NCI-H1436 (cell line): ENCODE measurements around the gene COG7.
"Not testable (repeated sequence)": the region's sequence is repeated elsewhere in the genome, so short reads cannot be mapped to it uniquely, and the experiment has no call there.

Source experiments
- DNase-seq: peaks from one replicate; lab custom pipeline; 2025; lab: John Stamatoyannopoulos, UW

The COG7 gene

GRCh38 chr16:23452572-23453337 lies at the start of gene COG7:
COG7 (minus strand) TSS chr16:23453189; CDS start chr16:23452994, 195 bp downstream.
- DNase-seq, result peak; percentile 55

GRCh38 chr16:23502466-23502865 lies 49.5 kb upstream of the COG7 start:
- DNase-seq, result no peak

- no peak for DNase-seq
Measured at GRCh38 chr16:23501291-23501690, 48.3 kb upstream of the COG7 start.

- DNase-seq, result no peak
Measured at GRCh38 chr16:23500862-23501225, 47.9 kb upstream of the COG7 start.

GRCh38 chr16:23500212-23500861 lies 47.3 kb upstream of the COG7 start:
- no peak for DNase-seq

DNA sequence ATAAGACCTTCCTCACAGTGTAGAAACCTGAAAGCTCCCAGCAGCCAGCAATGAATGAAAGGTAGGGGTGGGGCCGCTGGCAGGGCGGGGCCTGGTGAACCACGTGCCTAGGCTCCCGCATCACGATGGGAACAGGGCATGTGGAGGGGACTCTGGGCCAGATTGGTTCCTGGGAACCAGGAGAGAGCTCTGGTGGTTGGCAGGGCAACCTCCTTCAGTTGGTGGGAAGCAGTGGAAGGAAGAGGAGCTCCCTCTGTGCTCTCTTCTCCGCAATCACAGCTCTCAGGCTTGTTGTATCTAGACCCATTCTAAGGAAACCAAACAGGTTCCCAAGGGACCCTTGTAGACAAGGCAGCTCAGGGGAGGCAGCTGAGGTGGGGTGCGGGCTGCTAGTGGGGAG lies 46.8 kb upstream of the COG7 start:
- DNase-seq, result no peak

GRCh38 chr16:23498863-23499262 lies 45.9 kb upstream of the COG7 start:
- DNase-seq, result no peak

- no peak for DNase-seq
Measured at GRCh38 chr16:23497543-23497868, 44.5 kb upstream of the COG7 start.

- no peak for DNase-seq
Measured at GRCh38 chr16:23496821-23497542, 44.0 kb upstream of the COG7 start.

DNA sequence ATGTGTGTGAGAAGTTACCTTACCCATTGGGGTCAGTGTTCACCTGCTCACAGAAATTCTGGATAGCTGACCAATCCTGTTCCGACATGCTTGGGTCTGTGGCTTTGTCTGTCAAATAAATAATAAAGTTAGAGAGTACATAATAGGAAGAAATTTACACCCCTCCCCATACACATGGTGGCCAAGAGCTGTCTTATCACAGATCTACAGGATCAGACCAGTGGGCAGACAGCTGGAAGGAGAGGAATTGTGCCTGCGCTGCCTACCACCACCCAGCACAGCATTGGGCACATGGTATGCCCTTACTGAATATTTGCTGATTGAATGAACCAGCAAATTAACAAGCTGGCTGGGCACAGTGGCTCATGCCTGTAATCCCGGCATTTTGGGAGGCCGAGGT lies 42.7 kb upstream of the COG7 start:
- DNase-seq, result no peak

DNA sequence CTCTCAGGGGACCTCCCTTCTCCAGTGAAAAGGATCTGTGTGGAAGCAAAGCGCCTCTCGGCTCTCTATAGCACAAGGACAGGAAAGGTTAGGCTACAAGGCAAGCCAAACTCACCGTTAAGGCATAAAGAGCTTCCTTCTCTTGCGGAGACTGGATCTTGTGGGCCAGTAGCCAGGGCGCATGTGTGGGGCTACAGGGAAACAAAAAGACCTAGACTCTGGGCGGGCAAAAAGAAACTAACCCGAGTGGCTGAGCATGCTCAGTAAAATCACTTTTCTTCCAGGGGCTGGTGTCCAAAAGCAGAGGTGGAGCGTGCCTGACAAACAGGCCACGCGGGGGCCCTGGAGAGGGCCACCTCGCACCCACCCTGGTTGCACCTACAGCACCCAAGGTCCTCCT lies 41.2 kb upstream of the COG7 start:
- DNase-seq, result no peak

DNA sequence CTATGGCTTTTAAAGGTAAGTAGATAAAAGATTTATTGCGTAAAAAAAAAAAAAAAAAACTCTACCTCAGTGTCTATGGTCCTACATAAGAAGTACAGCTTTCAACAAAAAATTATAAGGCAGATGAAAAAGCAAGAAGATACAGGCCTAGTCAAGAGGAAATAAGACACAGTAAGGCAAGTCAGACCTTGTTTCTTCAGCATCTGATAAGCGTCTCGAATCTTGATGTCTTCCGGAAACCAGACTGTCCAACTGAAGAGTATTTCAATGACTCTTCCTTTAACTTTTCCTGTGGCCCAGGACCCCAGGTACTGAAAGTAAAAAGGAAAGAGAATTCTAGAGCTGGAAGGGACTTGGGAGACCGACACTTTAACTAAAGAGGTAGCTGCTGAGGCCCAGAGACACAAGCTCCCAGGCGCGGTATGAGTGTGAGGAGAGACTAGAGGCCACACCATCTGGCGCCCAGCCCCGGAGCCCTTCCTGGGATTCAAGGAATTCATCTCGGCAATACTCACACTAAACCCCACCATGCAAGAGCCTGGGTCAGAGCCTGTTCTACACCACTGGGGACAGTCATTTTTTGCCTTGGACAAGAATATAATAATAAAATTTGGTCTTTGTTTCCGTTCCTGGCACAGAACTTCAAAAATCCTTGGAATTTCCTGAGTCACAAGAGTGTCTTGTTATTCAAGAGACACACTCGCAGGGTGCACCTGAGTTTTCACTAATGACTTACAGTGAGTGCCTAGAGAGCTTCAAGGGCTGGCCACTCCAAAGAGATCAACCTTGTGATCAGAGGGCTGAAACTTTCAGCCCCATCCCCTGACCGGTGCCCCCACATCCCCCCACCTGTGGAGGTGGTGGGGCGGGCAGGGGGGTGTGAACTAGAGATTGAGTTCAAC lies 38.8 kb upstream of the COG7 start:
- DNase-seq, result no peak

- no peak for DNase-seq
Measured at GRCh38 chr16:23486480-23486879, 33.5 kb upstream of the COG7 start.

DNA sequence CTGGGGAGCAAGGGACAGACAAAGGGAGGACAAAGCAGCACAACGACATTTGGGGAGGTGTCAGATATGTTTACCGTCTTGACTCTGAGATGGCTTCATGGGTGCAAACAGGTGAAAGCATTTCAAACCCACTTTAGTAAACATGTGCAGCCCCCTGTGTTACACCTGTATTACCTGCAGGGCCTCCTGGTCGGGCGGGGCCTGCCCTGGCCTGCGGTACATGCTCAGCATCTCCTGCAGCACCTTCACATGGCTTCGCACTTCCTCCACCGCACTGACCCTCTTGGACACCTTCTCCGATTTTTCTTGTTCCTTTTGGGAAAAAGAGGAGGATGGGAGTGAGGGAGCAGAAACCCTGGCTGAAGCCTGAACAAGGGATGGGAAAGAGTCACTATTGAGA lies 32.9 kb upstream of the COG7 start:
- no peak for DNase-seq

DNA sequence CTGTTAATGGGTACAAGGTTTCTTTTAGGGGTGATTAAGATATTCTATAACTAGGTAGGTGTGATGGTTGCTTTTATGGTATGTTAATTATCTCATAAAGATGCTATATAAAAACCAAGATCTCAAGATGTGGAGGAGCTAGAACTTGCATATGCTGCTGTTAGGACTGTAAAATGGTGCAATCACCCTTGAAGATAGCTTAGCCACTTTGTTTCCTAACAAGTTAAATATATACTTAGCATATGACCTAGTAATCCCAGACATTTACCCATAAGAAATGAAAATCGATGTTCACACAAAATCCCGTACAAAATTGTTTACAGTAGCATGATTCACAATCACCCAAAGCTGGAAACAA lies 32.2 kb upstream of the COG7 start:
- no peak for DNase-seq

GRCh38 chr16:23484510-23485256 lies 31.7 kb upstream of the COG7 start:
- DNase-seq, result no peak

- not testable (repeated sequence) for DNase-seq
Measured at GRCh38 chr16:23483492-23483891, 30.5 kb upstream of the COG7 start.

DNA sequence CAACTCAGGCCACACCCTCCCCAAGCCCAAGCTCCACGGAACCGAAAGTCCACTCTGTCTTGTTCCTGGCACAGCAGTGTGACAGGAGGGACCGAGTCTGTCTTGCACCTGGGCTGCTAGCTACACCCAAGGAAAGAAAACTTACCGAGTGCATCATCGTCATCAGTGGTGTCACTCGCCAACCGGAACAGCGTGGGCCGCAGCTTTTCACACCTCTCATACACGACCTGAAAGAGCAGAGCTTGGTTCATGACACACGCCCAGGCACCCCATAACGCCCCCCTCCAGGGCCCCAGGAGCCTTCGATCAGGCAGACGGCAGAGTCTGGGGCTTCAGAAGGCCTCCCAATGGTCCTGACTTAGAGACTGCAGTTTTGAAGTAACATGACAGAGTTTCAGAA lies 29.8 kb upstream of the COG7 start:
- no peak for DNase-seq

DNA sequence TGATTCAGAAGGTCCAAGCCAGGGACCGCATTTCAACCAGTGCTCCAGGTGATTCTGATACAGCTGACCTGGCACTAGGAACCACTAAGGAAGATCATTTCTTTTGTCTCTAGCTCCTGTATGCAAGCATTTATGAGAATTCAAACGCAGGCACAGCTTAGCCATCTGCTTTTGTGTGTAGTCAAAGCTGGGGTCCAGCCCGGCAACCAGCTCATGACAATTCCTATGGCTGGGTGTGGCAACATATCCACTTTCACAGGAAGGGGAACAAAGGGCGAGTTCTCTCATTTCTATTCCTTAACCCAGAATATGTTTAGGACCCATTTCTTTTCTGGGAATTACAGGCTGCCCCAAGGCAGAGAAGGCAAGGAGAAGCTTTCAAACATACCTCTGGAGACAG lies 27.3 kb upstream of the COG7 start:
- DNase-seq, result no peak

- DNase-seq, result no peak
Measured at GRCh38 chr16:23479138-23479537, 26.1 kb upstream of the COG7 start.

DNA sequence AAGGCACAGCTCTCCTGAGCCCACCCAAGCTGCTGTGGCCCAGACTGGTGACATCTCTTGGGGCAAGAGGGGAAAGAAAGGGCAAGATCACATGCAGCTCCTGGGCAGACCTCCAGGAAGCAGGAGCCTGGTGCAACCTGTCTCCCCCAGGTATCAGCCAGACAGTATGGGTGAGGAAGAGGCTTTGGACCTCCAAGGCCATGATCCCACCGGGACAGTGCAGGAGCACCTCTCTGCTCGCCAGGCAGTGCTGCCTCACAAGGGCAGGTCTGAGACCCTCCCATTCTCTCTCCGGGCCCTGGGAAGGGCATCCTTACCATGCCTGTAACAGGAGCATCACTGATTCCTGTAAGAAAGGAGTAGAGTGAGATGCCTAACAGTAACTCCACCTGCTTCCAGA lies 25.6 kb upstream of the COG7 start:
- no peak for DNase-seq

- no peak for DNase-seq
Measured at GRCh38 chr16:23476289-23476688, 23.3 kb upstream of the COG7 start.
